ENCODE measurements around the gene TMEM14A. TPM values are rescaled to one million over a fixed set of nuclear protein-coding genes. Genes with fewer than 3 reads are reported as not detected.

Gene TMEM14A
- total RNA-seq, 2 donors from 2014 or later, result 9.2 to 12.6 TPM

GRCh38 chr6:52632011-52632410, 38.9 kb upstream of the TMEM14A start:
- no peaks in the 10 kb centered on the region for H3K9me3 Mint-ChIP-seq
- H3K4me1 ChIP-seq (ENCODE audit: control insufficient read depth, insufficient read depth, low read length), result no peaks in the 10 kb centered on the region
- no peaks in the 10 kb centered on the region for H3K4me1 Mint-ChIP-seq
- no peak overlapping the region for H3K9ac ChIP-seq (ENCODE audit: extremely low read depth, low read length, poor library complexity, severe bottlenecking)
- no peak overlapping the region for H3K4me3 ChIP-seq (ENCODE audit: low read length)
- no peak overlapping the region for H3K27ac Mint-ChIP-seq
- no peaks in the 10 kb centered on the region for H3K27me3 ChIP-seq (ENCODE audit: control insufficient read depth, insufficient read depth, low read length, poor library complexity, severe bottlenecking)
- 86% methylated on average over 1 of the region's 1 CpG; no CpG with 5 or more reads in 1 of the 2 experiments for WGBS, 2 experiments (ENCODE audit: insufficient coverage in 1 of 2, insufficient read length in 1 of 2)
- H3K36me3 ChIP-seq (ENCODE audit: control insufficient read depth, insufficient read depth, low read length), result no peaks in the 10 kb centered on the region
- H3K27ac ChIP-seq (ENCODE audit: low read depth, low read length), result no peak overlapping the region
- no peak for DNase-seq
- TF ChIP-seq CTCF (conservative IDR thresholded peaks at IDR 0.05), result no peak
- no peak overlapping the region for H3K4me3 Mint-ChIP-seq
- no peaks in the 10 kb centered on the region for H3K36me3 Mint-ChIP-seq (ENCODE audit: low read depth)
- peaks cover 1% of the 10 kb centered on the region for H3K27me3 Mint-ChIP-seq (ENCODE audit: insufficient read depth)
- H3K9me3 ChIP-seq (ENCODE audit: control insufficient read depth, low read length), result no peaks in the 10 kb centered on the region

- Mint-ChIP-seq H3K9me3 (no peaks in the 10 kb centered on the region), H3K36me3 (ENCODE audit: low read depth) (no peaks in the 10 kb centered on the region), H3K4me1 (no peaks in the 10 kb centered on the region), H3K27me3 (ENCODE audit: insufficient read depth) (no peaks in the 10 kb centered on the region), H3K27ac (no peak overlapping the region), H3K4me3 (no peak overlapping the region)
- H3K9ac ChIP-seq (ENCODE audit: extremely low read depth, low read length, poor library complexity, severe bottlenecking), result no peak overlapping the region
- TF ChIP-seq CTCF (conservative IDR thresholded peaks at IDR 0.05), result no peak
- no peaks in the 10 kb centered on the region for H3K9me3 ChIP-seq (ENCODE audit: control insufficient read depth, low read length)
- WGBS, 2 experiments (ENCODE audit: insufficient coverage in 1 of 2, insufficient read length in 1 of 2), result 94 to 100% methylated on average over 2 to 3 of the region's 3 CpGs
- no peaks in the 10 kb centered on the region for H3K4me1 ChIP-seq (ENCODE audit: control insufficient read depth, insufficient read depth, low read length)
- no peaks in the 10 kb centered on the region for H3K27me3 ChIP-seq (ENCODE audit: control insufficient read depth, insufficient read depth, low read length, poor library complexity, severe bottlenecking)
- DNase-seq, result no peak
- no peak overlapping the region for H3K27ac ChIP-seq (ENCODE audit: low read depth, low read length)
- no peak overlapping the region for H3K4me3 ChIP-seq (ENCODE audit: low read length)
- H3K36me3 ChIP-seq (ENCODE audit: control insufficient read depth, insufficient read depth, low read length), result no peaks in the 10 kb centered on the region
These were observed 36.7 kb upstream of the TMEM14A start for GRCh38 chr6:52634211-52634610.

GRCh38 chr6:52635049-52635577, 35.8 kb upstream of the TMEM14A start:
- Mint-ChIP-seq H3K27ac (no peak overlapping the region), H3K36me3 (ENCODE audit: low read depth) (no peaks in the 10 kb centered on the region), H3K27me3 (ENCODE audit: insufficient read depth) (no peaks in the 10 kb centered on the region), H3K9me3 (no peaks in the 10 kb centered on the region), H3K4me3 (no peak overlapping the region), H3K4me1 (peaks cover 2% of the 10 kb centered on the region)
- Histone ChIP-seq H3K4me3 (ENCODE audit: low read length) (no peak overlapping the region), H3K27me3 (ENCODE audit: control insufficient read depth, insufficient read depth, low read length, poor library complexity, severe bottlenecking) (no peaks in the 10 kb centered on the region), H3K36me3 (ENCODE audit: control insufficient read depth, insufficient read depth, low read length) (no peaks in the 10 kb centered on the region), H3K9ac (ENCODE audit: extremely low read depth, low read length, poor library complexity, severe bottlenecking) (no peak overlapping the region), H3K9me3 (ENCODE audit: control insufficient read depth, low read length) (no peaks in the 10 kb centered on the region), H3K4me1 (ENCODE audit: control insufficient read depth, insufficient read depth, low read length) (no peaks in the 10 kb centered on the region), H3K27ac (ENCODE audit: low read depth, low read length) (no peak overlapping the region)
- TF ChIP-seq CTCF (conservative IDR thresholded peaks at IDR 0.05), result no peak
- DNase-seq, result no peak
- WGBS, 2 experiments (ENCODE audit: insufficient coverage in 1 of 2, insufficient read length in 1 of 2), result 81 to 100% methylated on average over 2 to 5 of the region's 5 CpGs

Data from endodermal cell (in vitro differentiated cells).